Spinal cord (tissue), 10 donors: ENCODE data around the gene MRPL51. TPM values are rescaled to one million over a fixed set of nuclear protein-coding genes. Genes with fewer than 3 reads are reported as not detected.

Experiments used
- DNase-seq, 6 donors: peaks; one replicate each; pipeline versions ENCODE4 v3.0.0 to v3.0.0-alpha.2; 2013 to 2015; ENCODE audit warnings: low spot score in 6 of 6, low read depth in 4 of 6
- H3K27ac ChIP-seq: one replicate; pipeline ENCODE4 v1.5.1; 2013; ENCODE audit warnings: low read depth, low read length, control low read depth
- H3K27me3 ChIP-seq: one replicate; pipeline ENCODE4 v1.6.1; 2013; ENCODE audit warnings: low read length; ENCODE audit not compliant: control insufficient read depth, insufficient read depth
- H3K36me3 ChIP-seq: one replicate; pipeline ENCODE4 v1.6.1; 2013; ENCODE audit warnings: low read length; ENCODE audit not compliant: control insufficient read depth, insufficient read depth
- H3K4me1 ChIP-seq: one replicate; pipeline ENCODE4 v1.6.1; 2013; ENCODE audit warnings: low read length; ENCODE audit not compliant: control insufficient read depth, insufficient read depth
- H3K4me3 ChIP-seq: one replicate; pipeline ENCODE4 v1.5.1; 2013; ENCODE audit warnings: low read depth, low read length, control low read depth
- H3K9me3 ChIP-seq: one replicate; pipeline ENCODE4 v1.6.1; 2013; ENCODE audit warnings: low read length; ENCODE audit not compliant: control insufficient read depth, insufficient read depth
- WGBS: methylation state at CpG from one replicate; pipeline ENCODE4 v1.1.5; 2013; ENCODE audit warnings: missing lambda C conversion rate; ENCODE audit not compliant: insufficient coverage; 5-methylcytosine and 5-hydroxymethylcytosine counted together
- polyA plus RNA-seq, 2 donors: library from polyadenylated mRNA; unstranded; fragments of 120-200 nt; gene quantifications; one replicate each; pipeline ENCODE4 v1.2.1, GENCODE V29; 2013; ENCODE audit not compliant: insufficient read length in 2 of 2
- total RNA-seq, 2 donors: library from RNA; depleted of rRNA in 1 of 2; stranded (reverse); fragments of 120-200 nt in 1 of 2; fragments of >200 nt in 1 of 2; gene quantifications; one replicate each; pipeline versions ENCODE4 v1.2.3 to v1.2.4, GENCODE V29; 2013 to 2014
- donor health status: healthy.

Gene MRPL51
- total and polyA plus RNA-seq, 4 donors, result 45.4 to 180 (median 125) TPM

- Histone ChIP-seq H3K27ac (no peak overlapping the region), H3K9me3 (no peaks in the 10 kb centered on the region), H3K27me3 (no peaks in the 10 kb centered on the region), H3K36me3 (peaks cover 19% of the 10 kb centered on the region), H3K4me3 (no peak overlapping the region), H3K4me1 (no peaks in the 10 kb centered on the region)
- 78% methylated on average over 6 of the region's 9 CpGs for WGBS
- DNase-seq, result no peak
Measured at GRCh38 chr12:6443361-6443983, 49.6 kb downstream of the MRPL51 start.

- H3K36me3 ChIP-seq, result peaks cover 14% of the 10 kb centered on the region
- DNase-seq, result no peak
- WGBS, result 83% methylated on average over 7 of the region's 9 CpGs
Measured at GRCh38 chr12:6442836-6443235, 50.2 kb downstream of the MRPL51 start.

More at GRCh38 chr12:6442836-6443235, 50.2 kb downstream of the MRPL51 start:
- H3K9me3 ChIP-seq, result no peaks in the 10 kb centered on the region
- no peaks in the 10 kb centered on the region for H3K27me3 ChIP-seq
- H3K4me1 ChIP-seq, result no peaks in the 10 kb centered on the region
- no peak overlapping the region for H3K4me3 ChIP-seq
- no peak overlapping the region for H3K27ac ChIP-seq

Other genes starting within 250 kb of the MRPL51 start
- under 1 TPM in 1 of 2 donors, not detected in 1; 0.39 TPM for gene PLEKHG6, start 182.6 kb downstream of the MRPL51 start, total RNA-seq
- gene PLEKHG6, start 182.6 kb downstream of the MRPL51 start, polyA plus RNA-seq, result under 1 TPM; 0.32 to 0.95 TPM
- gene TNFRSF1A, start 151.2 kb downstream of the MRPL51 start, total RNA-seq, result 10 to 100 TPM; 38.1 to 62.4 TPM
- gene TNFRSF1A, start 151.2 kb downstream of the MRPL51 start, polyA plus RNA-seq, result 10 to 100 TPM; 54.0 to 57.3 TPM
- gene SCNN1A, start 117.7 kb downstream of the MRPL51 start, total RNA-seq, result 1 to 10 TPM in 1 of 2 donors, under 1 TPM in 1; 0.40 to 1.3 TPM
- under 1 TPM; 0.69 to 0.76 TPM for gene SCNN1A, start 117.7 kb downstream of the MRPL51 start, polyA plus RNA-seq
- gene LTBR, start 109.1 kb downstream of the MRPL51 start, total RNA-seq, result 10 to 100 TPM in 1 of 2 donors, 1 to 10 TPM in 1; 6.8 to 43.5 TPM
- 10 to 100 TPM; 17.7 to 24.5 TPM for gene LTBR, start 109.1 kb downstream of the MRPL51 start, polyA plus RNA-seq
- under 1 TPM; 0.50 TPM for gene CD27, start 48.3 kb downstream of the MRPL51 start, total RNA-seq
- 1 to 10 TPM; 3.0 to 3.6 TPM for gene CD27, start 48.3 kb downstream of the MRPL51 start, polyA plus RNA-seq
- gene TAPBPL, start 41.2 kb downstream of the MRPL51 start, total RNA-seq, result 10 to 100 TPM in 1 of 2 donors, 1 to 10 TPM in 1; 7.6 to 26.4 TPM
- gene TAPBPL, start 41.2 kb downstream of the MRPL51 start, polyA plus RNA-seq, result 10 to 100 TPM; 10.0 to 10.7 TPM
- 100 to 1,000 TPM in 1 of 2 donors, 10 to 100 TPM in 1; 38.3 to 185 TPM for gene VAMP1, start 22.6 kb downstream of the MRPL51 start, total RNA-seq
- 100 to 1,000 TPM; 279 TPM for gene VAMP1, start 22.6 kb downstream of the MRPL51 start, polyA plus RNA-seq
- 10 to 100 TPM; 21.0 to 30.0 TPM for gene NCAPD2, start 840 bp upstream of the MRPL51 start, total RNA-seq
- 10 to 100 TPM; 28.9 to 29.1 TPM for gene NCAPD2, start 840 bp upstream of the MRPL51 start, polyA plus RNA-seq
- 1,000 to 10,000 TPM; 1,774 to 2,778 TPM for gene GAPDH, start 41.3 kb upstream of the MRPL51 start, total RNA-seq
- gene GAPDH, start 41.3 kb upstream of the MRPL51 start, polyA plus RNA-seq, result 1,000 to 10,000 TPM; 3,263 to 3,295 TPM
- gene IFFO1, start 62.8 kb upstream of the MRPL51 start, total RNA-seq, result 10 to 100 TPM in 1 of 2 donors, 1 to 10 TPM in 1; 8.4 to 15.8 TPM
- 10 to 100 TPM; 26.4 to 35.6 TPM for gene IFFO1, start 62.8 kb upstream of the MRPL51 start, polyA plus RNA-seq
- 10 to 100 TPM in 1 of 2 donors, 1 to 10 TPM in 1; 8.0 to 22.2 TPM for gene NOP2, start 75.0 kb upstream of the MRPL51 start, total RNA-seq
- 10 to 100 TPM; 24.5 to 33.7 TPM for gene NOP2, start 75.0 kb upstream of the MRPL51 start, polyA plus RNA-seq
- 100 to 1,000 TPM; 179 to 185 TPM for gene CHD4, start 114.1 kb upstream of the MRPL51 start, total RNA-seq
- gene CHD4, start 114.1 kb upstream of the MRPL51 start, polyA plus RNA-seq, result 100 to 1,000 TPM; 177 to 185 TPM
- 1 to 10 TPM; 2.5 to 3.5 TPM for gene LPAR5, start 142.7 kb upstream of the MRPL51 start, total RNA-seq
- 1 to 10 TPM; 6.0 to 9.1 TPM for gene LPAR5, start 142.7 kb upstream of the MRPL51 start, polyA plus RNA-seq
- 1 to 10 TPM in 1 of 2 donors, under 1 TPM in 1; 0.69 to 3.9 TPM for gene ACRBP, start 154.2 kb upstream of the MRPL51 start, total RNA-seq
- 1 to 10 TPM; 1.9 to 3.6 TPM for gene ACRBP, start 154.2 kb upstream of the MRPL51 start, polyA plus RNA-seq
- 10 to 100 TPM; 87.5 to 90.5 TPM for gene ING4, start 169.9 kb upstream of the MRPL51 start, total RNA-seq
- gene ING4, start 169.9 kb upstream of the MRPL51 start, polyA plus RNA-seq, result 100 to 1,000 TPM in 1 of 2 donors, 10 to 100 TPM in 1; 94.6 to 104 TPM
- 10 to 100 TPM; 14.9 to 33.8 TPM for gene ZNF384, start 196.1 kb upstream of the MRPL51 start, total RNA-seq
- gene ZNF384, start 196.1 kb upstream of the MRPL51 start, polyA plus RNA-seq, result 10 to 100 TPM; 66.6 to 80.2 TPM
- gene PIANP, start 207.6 kb upstream of the MRPL51 start, total RNA-seq, result 1 to 10 TPM; 2.0 to 3.8 TPM
- 10 to 100 TPM; 81.7 to 86.8 TPM for gene PIANP, start 207.6 kb upstream of the MRPL51 start, polyA plus RNA-seq
- 10 to 100 TPM; 43.4 to 80.4 TPM for gene COPS7A, start 230.8 kb upstream of the MRPL51 start, total RNA-seq
- gene COPS7A, start 230.8 kb upstream of the MRPL51 start, polyA plus RNA-seq, result 10 to 100 TPM; 83.5 to 98.0 TPM